ENCODE measurements around the gene DZANK1.

DZANK1 gene

DNA sequence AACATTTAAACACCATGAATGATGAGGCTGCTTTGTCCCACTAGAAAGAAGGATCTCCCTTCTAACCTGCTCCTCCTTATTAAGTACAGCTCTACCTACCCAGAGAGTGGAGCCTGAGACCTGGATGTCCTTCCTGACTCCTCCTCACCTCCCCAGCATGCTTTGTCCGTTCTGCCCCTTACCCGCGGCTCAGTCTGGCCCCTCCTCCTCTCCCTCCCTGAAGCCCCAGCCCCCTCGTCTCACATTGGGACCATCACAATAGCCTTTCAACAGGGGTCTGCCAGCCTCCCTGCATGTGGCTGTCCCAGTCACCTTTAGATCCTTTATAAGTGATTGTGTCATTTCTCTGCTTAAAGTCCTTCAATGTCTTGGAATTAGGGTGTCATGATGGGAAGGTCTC, 72.5 kb downstream of the DZANK1 start:
- ChIA-PET CTCF (no interaction called here), POLR2A (no interaction called here)
- Histone ChIP-seq H3K36me3 (ENCODE audit: control insufficient read depth in 2 of 2, insufficient read depth in 1 of 2, low read length in 2 of 2) (peaks cover 0 to 10% of the 10 kb centered on the region in 2 experiments; a peak in 1 of 3 replicates), H3K9me3 (ENCODE audit: control insufficient read depth, insufficient read depth, low read depth, low read length) (no peaks in the 10 kb centered on the region), H3K4me1 (ENCODE audit: control insufficient read depth, insufficient read depth, low read length) (no peaks in the 10 kb centered on the region), H3K4me3 (ENCODE audit: low read depth, low read length) (no peak overlapping the region), H3K27ac (ENCODE audit: extremely low read depth, low read depth, low read length) (no peak overlapping the region)
- no peak for TF ChIP-seq ZNF76 (tag by site-specific recombination; IDR thresholded peaks at IDR 0.05; ENCODE audit: borderline replicate concordance, low read depth)
- no peak for TF ChIP-seq ZNF510 (tag by site-specific recombination; IDR thresholded peaks at IDR 0.05; ENCODE audit: insufficient replicate concordance)
- no peak for TF ChIP-seq ZNF585B (tag by site-specific recombination; IDR thresholded peaks at IDR 0.05)
- no peak for TF ChIP-seq ZNF416 (tag by site-specific recombination; IDR thresholded peaks at IDR 0.05)
- TF ChIP-seq WT1 (tag by site-specific recombination; IDR thresholded peaks at IDR 0.05) = no peak
- TF ChIP-seq, protein P1, sequence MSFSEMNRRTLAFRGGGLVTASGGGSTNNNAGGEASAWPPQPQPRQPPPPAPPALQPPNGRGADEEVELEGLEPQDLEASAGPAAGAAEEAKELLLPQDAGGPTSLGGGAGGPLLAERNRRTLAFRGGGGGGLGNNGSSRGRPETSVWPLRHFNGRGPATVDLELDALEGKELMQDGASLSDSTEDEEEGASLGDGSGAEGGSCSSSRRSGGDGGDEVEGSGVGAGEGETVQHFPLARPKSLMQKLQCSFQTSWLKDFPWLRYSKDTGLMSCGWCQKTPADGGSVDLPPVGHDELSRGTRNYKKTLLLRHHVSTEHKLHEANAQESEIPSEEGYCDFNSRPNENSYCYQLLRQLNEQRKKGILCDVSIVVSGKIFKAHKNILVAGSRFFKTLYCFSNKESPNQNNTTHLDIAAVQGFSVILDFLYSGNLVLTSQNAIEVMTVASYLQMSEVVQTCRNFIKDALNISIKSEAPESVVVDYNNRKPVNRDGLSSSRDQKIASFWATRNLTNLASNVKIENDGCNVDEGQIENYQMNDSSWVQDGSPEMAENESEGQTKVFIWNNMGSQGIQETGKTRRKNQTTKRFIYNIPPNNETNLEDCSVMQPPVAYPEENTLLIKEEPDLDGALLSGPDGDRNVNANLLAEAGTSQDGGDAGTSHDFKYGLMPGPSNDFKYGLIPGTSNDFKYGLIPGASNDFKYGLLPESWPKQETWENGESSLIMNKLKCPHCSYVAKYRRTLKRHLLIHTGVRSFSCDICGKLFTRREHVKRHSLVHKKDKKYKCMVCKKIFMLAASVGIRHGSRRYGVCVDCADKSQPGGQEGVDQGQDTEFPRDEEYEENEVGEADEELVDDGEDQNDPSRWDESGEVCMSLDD (tag by site-specific recombination; IDR thresholded peaks at IDR 0.05) = no peak
- TF ChIP-seq, protein P2, sequence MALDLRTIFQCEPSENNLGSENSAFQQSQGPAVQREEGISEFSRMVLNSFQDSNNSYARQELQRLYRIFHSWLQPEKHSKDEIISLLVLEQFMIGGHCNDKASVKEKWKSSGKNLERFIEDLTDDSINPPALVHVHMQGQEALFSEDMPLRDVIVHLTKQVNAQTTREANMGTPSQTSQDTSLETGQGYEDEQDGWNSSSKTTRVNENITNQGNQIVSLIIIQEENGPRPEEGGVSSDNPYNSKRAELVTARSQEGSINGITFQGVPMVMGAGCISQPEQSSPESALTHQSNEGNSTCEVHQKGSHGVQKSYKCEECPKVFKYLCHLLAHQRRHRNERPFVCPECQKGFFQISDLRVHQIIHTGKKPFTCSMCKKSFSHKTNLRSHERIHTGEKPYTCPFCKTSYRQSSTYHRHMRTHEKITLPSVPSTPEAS (tag by site-specific recombination; IDR thresholded peaks at IDR 0.05) = no peak

DNA sequence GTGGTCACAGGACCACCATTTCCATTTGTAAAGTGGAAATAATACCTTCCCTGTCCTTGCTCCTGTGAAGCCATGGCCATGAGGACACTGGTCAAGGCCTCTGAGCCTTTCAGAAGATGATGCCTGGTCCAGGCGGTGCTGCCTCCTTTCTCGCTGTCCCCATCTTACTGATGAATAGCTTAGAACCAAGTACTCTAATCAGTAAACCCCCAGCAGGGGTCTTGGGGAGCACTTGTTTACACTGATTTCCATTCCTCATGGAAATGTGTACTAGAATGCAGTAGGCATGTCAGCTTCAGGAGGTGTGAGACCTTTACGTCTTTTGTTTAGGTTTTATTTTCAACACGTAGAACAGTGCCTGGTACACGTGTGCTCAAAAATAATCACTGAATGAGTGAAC, 75.1 kb downstream of the DZANK1 start:
- ChIA-PET CTCF (no interaction called here), POLR2A (no interaction called here)
- Histone ChIP-seq H3K36me3 (ENCODE audit: control insufficient read depth in 2 of 2, insufficient read depth in 1 of 2, low read length in 2 of 2) (peaks cover 0 to 6% of the 10 kb centered on the region in 2 experiments; a peak in 1 of 3 replicates), H3K4me1 (ENCODE audit: control insufficient read depth, insufficient read depth, low read length) (no peaks in the 10 kb centered on the region), H3K9me3 (ENCODE audit: control insufficient read depth, insufficient read depth, low read depth, low read length) (no peaks in the 10 kb centered on the region), H3K27ac (ENCODE audit: extremely low read depth, low read depth, low read length) (no peak overlapping the region), H3K4me3 (ENCODE audit: low read depth, low read length) (no peak overlapping the region)
- TF ChIP-seq, protein P3, sequence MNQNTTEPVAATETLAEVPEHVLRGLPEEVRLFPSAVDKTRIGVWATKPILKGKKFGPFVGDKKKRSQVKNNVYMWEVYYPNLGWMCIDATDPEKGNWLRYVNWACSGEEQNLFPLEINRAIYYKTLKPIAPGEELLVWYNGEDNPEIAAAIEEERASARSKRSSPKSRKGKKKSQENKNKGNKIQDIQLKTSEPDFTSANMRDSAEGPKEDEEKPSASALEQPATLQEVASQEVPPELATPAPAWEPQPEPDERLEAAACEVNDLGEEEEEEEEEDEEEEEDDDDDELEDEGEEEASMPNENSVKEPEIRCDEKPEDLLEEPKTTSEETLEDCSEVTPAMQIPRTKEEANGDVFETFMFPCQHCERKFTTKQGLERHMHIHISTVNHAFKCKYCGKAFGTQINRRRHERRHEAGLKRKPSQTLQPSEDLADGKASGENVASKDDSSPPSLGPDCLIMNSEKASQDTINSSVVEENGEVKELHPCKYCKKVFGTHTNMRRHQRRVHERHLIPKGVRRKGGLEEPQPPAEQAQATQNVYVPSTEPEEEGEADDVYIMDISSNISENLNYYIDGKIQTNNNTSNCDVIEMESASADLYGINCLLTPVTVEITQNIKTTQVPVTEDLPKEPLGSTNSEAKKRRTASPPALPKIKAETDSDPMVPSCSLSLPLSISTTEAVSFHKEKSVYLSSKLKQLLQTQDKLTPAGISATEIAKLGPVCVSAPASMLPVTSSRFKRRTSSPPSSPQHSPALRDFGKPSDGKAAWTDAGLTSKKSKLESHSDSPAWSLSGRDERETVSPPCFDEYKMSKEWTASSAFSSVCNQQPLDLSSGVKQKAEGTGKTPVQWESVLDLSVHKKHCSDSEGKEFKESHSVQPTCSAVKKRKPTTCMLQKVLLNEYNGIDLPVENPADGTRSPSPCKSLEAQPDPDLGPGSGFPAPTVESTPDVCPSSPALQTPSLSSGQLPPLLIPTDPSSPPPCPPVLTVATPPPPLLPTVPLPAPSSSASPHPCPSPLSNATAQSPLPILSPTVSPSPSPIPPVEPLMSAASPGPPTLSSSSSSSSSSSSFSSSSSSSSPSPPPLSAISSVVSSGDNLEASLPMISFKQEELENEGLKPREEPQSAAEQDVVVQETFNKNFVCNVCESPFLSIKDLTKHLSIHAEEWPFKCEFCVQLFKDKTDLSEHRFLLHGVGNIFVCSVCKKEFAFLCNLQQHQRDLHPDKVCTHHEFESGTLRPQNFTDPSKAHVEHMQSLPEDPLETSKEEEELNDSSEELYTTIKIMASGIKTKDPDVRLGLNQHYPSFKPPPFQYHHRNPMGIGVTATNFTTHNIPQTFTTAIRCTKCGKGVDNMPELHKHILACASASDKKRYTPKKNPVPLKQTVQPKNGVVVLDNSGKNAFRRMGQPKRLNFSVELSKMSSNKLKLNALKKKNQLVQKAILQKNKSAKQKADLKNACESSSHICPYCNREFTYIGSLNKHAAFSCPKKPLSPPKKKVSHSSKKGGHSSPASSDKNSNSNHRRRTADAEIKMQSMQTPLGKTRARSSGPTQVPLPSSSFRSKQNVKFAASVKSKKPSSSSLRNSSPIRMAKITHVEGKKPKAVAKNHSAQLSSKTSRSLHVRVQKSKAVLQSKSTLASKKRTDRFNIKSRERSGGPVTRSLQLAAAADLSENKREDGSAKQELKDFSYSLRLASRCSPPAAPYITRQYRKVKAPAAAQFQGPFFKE (tag by site-specific recombination; IDR thresholded peaks at IDR 0.05; ENCODE audit: borderline replicate concordance) = no peak
- TF ChIP-seq ZNF10 (tag by site-specific recombination; IDR thresholded peaks at IDR 0.05) (no peak), HOXA7 (CRISPR knock-in tag; IDR thresholded peaks at IDR 0.05; ENCODE audit: borderline replicate concordance) (no peak), SALL2 (tag by site-specific recombination; IDR thresholded peaks at IDR 0.05; ENCODE audit: borderline replicate concordance) (no peak), ZNF654 (tag by site-specific recombination; IDR thresholded peaks at IDR 0.05; ENCODE audit: low read depth) (no peak), ZNF837 (tag by site-specific recombination; IDR thresholded peaks at IDR 0.05) (no peak)
- TF ChIP-seq, protein P1 (tag by site-specific recombination; IDR thresholded peaks at IDR 0.05) = no peak
- TF ChIP-seq, protein P4, sequence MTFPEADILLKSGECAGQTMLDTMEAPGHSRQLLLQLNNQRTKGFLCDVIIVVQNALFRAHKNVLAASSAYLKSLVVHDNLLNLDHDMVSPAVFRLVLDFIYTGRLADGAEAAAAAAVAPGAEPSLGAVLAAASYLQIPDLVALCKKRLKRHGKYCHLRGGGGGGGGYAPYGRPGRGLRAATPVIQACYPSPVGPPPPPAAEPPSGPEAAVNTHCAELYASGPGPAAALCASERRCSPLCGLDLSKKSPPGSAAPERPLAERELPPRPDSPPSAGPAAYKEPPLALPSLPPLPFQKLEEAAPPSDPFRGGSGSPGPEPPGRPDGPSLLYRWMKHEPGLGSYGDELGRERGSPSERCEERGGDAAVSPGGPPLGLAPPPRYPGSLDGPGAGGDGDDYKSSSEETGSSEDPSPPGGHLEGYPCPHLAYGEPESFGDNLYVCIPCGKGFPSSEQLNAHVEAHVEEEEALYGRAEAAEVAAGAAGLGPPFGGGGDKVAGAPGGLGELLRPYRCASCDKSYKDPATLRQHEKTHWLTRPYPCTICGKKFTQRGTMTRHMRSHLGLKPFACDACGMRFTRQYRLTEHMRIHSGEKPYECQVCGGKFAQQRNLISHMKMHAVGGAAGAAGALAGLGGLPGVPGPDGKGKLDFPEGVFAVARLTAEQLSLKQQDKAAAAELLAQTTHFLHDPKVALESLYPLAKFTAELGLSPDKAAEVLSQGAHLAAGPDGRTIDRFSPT (tag by site-specific recombination; IDR thresholded peaks at IDR 0.05) = no peak
- TF ChIP-seq, protein P5, sequence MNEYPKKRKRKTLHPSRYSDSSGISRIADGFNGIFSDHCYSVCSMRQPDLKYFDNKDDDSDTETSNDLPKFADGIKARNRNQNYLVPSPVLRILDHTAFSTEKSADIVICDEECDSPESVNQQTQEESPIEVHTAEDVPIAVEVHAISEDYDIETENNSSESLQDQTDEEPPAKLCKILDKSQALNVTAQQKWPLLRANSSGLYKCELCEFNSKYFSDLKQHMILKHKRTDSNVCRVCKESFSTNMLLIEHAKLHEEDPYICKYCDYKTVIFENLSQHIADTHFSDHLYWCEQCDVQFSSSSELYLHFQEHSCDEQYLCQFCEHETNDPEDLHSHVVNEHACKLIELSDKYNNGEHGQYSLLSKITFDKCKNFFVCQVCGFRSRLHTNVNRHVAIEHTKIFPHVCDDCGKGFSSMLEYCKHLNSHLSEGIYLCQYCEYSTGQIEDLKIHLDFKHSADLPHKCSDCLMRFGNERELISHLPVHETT (tag by site-specific recombination; IDR thresholded peaks at IDR 0.05) = no peak
- TF ChIP-seq, protein P6, sequence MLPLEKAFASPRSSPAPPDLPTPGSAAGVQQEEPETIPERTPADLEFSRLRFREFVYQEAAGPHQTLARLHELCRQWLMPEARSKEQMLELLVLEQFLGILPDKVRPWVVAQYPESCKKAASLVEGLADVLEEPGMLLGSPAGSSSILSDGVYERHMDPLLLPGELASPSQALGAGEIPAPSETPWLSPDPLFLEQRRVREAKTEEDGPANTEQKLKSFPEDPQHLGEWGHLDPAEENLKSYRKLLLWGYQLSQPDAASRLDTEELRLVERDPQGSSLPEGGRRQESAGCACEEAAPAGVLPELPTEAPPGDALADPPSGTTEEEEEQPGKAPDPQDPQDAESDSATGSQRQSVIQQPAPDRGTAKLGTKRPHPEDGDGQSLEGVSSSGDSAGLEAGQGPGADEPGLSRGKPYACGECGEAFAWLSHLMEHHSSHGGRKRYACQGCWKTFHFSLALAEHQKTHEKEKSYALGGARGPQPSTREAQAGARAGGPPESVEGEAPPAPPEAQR (tag by site-specific recombination; IDR thresholded peaks at IDR 0.05) = no peak

Data from HEK293 (cell line).